IMR-90 (cell line): ENCODE measurements around the gene IL36G. TPM values are rescaled to one million over a fixed set of nuclear protein-coding genes. Genes with fewer than 3 reads are reported as not detected.

Source experiments
- ATAC-seq: fragments of 200-7000 bp; cut with Tn5 transposase; 2 replicates; pipeline ENCODE4 v1.9.1; 2020; ENCODE audit warnings: low read depth, mild to moderate bottlenecking, moderate library complexity
- BruUV-seq: library from RNA; stranded (reverse); fragments of 400-500 nt; replicated peaks from 2 replicates; lab custom pipeline; 2021; lab: Mats Ljungman, UMichigan
- CTCF ChIA-PET: fragments of 300-600 bp; formaldehyde crosslinking; extraction: SDS; loops from one replicate; lab custom pipeline; 2021; ENCODE audit warnings: antibody characterized with exemption; lab: Yijun Ruan, JAX
- POLR2A ChIA-PET: fragments of 300-600 bp; sonication (Branson Sonifier 250); formaldehyde crosslinking; loops from one replicate; lab custom pipeline; 2022; ENCODE audit warnings: antibody characterized with exemption; ENCODE audit not compliant: unreplicated experiment; lab: Charles Lee
- DNase-seq: peaks from one replicate; pipeline ENCODE4 v3.0.0; 2013
- H2AFZ ChIP-seq: replicated peaks from 2 replicates; pipeline ENCODE3; 2013; ENCODE audit warnings: low read length, mild to moderate bottlenecking; ENCODE audit not compliant: poor library complexity
- H2AK5ac ChIP-seq: 2 replicates; pipeline ENCODE4 v1.6.1; 2013; ENCODE audit warnings: low read depth, low read length, inconsistent platforms
- H2AK9ac ChIP-seq: replicated peaks from 2 replicates; pipeline ENCODE3; 2013; ENCODE audit warnings: mild to moderate bottlenecking, low read depth, low read length, moderate library complexity; ENCODE audit not compliant: poor library complexity
- H2BK120ac ChIP-seq: 2 replicates; pipeline ENCODE4 v1.6.1; 2013; ENCODE audit warnings: low read depth, low read length, inconsistent platforms
- H2BK15ac ChIP-seq: 3 replicates; pipeline ENCODE4 v1.6.1; 2013; ENCODE audit warnings: low read depth, low read length, inconsistent platforms
- H2BK20ac ChIP-seq: 2 replicates; pipeline ENCODE4 v1.6.1; 2013; ENCODE audit warnings: low read depth, mild to moderate bottlenecking, inconsistent platforms, low read length, moderate library complexity
- H2BK5ac ChIP-seq: 2 replicates; pipeline ENCODE4 v1.6.1; 2013; ENCODE audit warnings: mild to moderate bottlenecking, low read depth, low read length, inconsistent platforms; ENCODE audit not compliant: poor library complexity, severe bottlenecking
- H3K14ac ChIP-seq: replicated peaks from 2 replicates; pipeline ENCODE4 v1.6.1; 2013; ENCODE audit warnings: low read depth, low read length, inconsistent platforms
- H3K18ac ChIP-seq: 2 replicates; pipeline ENCODE4 v1.6.1; 2013; ENCODE audit warnings: low read depth, low read length, control low read depth
- H3K23ac ChIP-seq: 2 replicates; pipeline ENCODE4 v1.6.1; 2013; ENCODE audit warnings: low read depth, low read length, inconsistent platforms
- H3K27ac ChIP-seq: 2 replicates; pipeline ENCODE4 v1.5.1; 2013; ENCODE audit warnings: mild to moderate bottlenecking, control low read depth, low read length; ENCODE audit not compliant: insufficient read depth
- H3K27me3 ChIP-seq: 2 replicates; pipeline ENCODE4 v1.6.1; 2013; ENCODE audit warnings: low read length; ENCODE audit not compliant: control insufficient read depth, insufficient read depth
- H3K36me3 ChIP-seq: 2 replicates; pipeline ENCODE4 v1.6.1; 2013; ENCODE audit warnings: low read length, mixed read lengths; ENCODE audit not compliant: control insufficient read depth, insufficient read depth
- H3K4ac ChIP-seq: 2 replicates; pipeline ENCODE4 v1.6.1; 2013; ENCODE audit warnings: low read depth, low read length, inconsistent platforms
- H3K4me1 ChIP-seq: 2 replicates; pipeline ENCODE4 v1.6.1; 2013; ENCODE audit warnings: low read length, mixed read lengths; ENCODE audit not compliant: control insufficient read depth, insufficient read depth
- H3K4me2 ChIP-seq: 2 replicates; pipeline ENCODE4 v1.6.1; 2013; ENCODE audit warnings: low read depth, mild to moderate bottlenecking, control low read depth, low read length, moderate library complexity
- H3K4me3 ChIP-seq: 2 replicates; pipeline ENCODE4 v1.5.1; 2013; ENCODE audit warnings: low read depth, mild to moderate bottlenecking, control low read depth, low read length, moderate library complexity; ENCODE audit not compliant: insufficient read depth
- H3K56ac ChIP-seq: 2 replicates; pipeline ENCODE4 v1.6.1; 2013; ENCODE audit warnings: low read length, inconsistent platforms; ENCODE audit not compliant: insufficient read depth; ENCODE audit errors: extremely low read depth
- H3K79me1 ChIP-seq, 2 experiments: 2 replicates each; pipeline ENCODE4 v1.6.1; 2013; ENCODE audit warnings: low read length in 2 of 2, inconsistent platforms in 1 of 2, low read depth in 1 of 2
- H3K9ac ChIP-seq: 2 replicates; pipeline ENCODE4 v1.6.1; 2013; ENCODE audit warnings: low read depth, low read length, control low read depth
- H3K9me1 ChIP-seq: 2 replicates; pipeline ENCODE4 v1.6.1; 2013; ENCODE audit warnings: low read length, inconsistent platforms; ENCODE audit not compliant: insufficient read depth
- H3K9me3 ChIP-seq: 2 replicates; pipeline ENCODE4 v1.6.1; 2013; ENCODE audit warnings: low read length; ENCODE audit not compliant: control insufficient read depth, insufficient read depth
- H4K20me1 ChIP-seq: 2 replicates; pipeline ENCODE4 v1.6.1; 2013; ENCODE audit warnings: low read length, inconsistent platforms; ENCODE audit not compliant: insufficient read depth
- H4K5ac ChIP-seq: 2 replicates; pipeline ENCODE4 v1.6.1; 2013; ENCODE audit warnings: mild to moderate bottlenecking, low read depth, low read length, control low read depth
- H4K8ac ChIP-seq, 2 experiments: 2 replicates each; pipeline ENCODE4 v1.6.1; 2013; ENCODE audit warnings: low read depth in 2 of 2, low read length in 2 of 2, control low read depth in 1 of 2, inconsistent platforms in 1 of 2
- H4K91ac ChIP-seq: 2 replicates; pipeline ENCODE4 v1.6.1; 2013; ENCODE audit warnings: low read depth, low read length, inconsistent platforms; ENCODE audit not compliant: insufficient read depth
- BHLHE40 ChIP-seq: fragments of 150-350 bp; IDR thresholded peaks from 2 replicates; pipeline ENCODE4 v1.6.1; 2016; ENCODE audit warnings: mild to moderate bottlenecking, low read depth, low read length
- CEBPB ChIP-seq: IDR thresholded peaks from 2 replicates; pipeline ENCODE4 v1.6.1; 2012; ENCODE audit warnings: low read depth, low read length, improper control_type of control experiment
- CHD1 ChIP-seq: IDR thresholded peaks from 2 replicates; pipeline ENCODE4 v1.6.1; 2012; ENCODE audit warnings: low read depth, low read length, improper control_type of control experiment
- ELK1 ChIP-seq: fragments of 150-350 bp; IDR thresholded peaks from 2 replicates; pipeline ENCODE4 v1.6.1; 2016; ENCODE audit warnings: low read depth, mild to moderate bottlenecking, low read length, moderate library complexity, borderline replicate concordance
- FOS ChIP-seq: fragments of 150-350 bp; IDR thresholded peaks from 2 replicates; pipeline ENCODE4 v1.6.1; 2016; ENCODE audit warnings: low read depth, low read length
- MAFK ChIP-seq: IDR thresholded peaks from 2 replicates; pipeline ENCODE4 v1.6.1; 2012; ENCODE audit warnings: low read depth, low read length, improper control_type of control experiment
- MAZ ChIP-seq: IDR thresholded peaks from 2 replicates; pipeline ENCODE4 v1.6.1; 2012; ENCODE audit warnings: low read depth, mild to moderate bottlenecking, low read length, improper control_type of control experiment, moderate library complexity, borderline replicate concordance
- MXI1 ChIP-seq: IDR thresholded peaks from 2 replicates; pipeline ENCODE4 v1.6.1; 2012; ENCODE audit warnings: low read depth, mild to moderate bottlenecking, low read length, moderate library complexity, borderline replicate concordance
- NFE2L2 ChIP-seq: fragments of 150-350 bp; IDR thresholded peaks from 2 replicates; pipeline ENCODE4 v1.6.1; 2016; ENCODE audit warnings: low read depth, mild to moderate bottlenecking, low read length
- POLR2A ChIP-seq: IDR thresholded peaks from 2 replicates; pipeline ENCODE4 v1.6.1; 2012; ENCODE audit warnings: mild to moderate bottlenecking, low read depth, low read length
- RAD21 ChIP-seq: IDR thresholded peaks from 2 replicates; pipeline ENCODE4 v1.6.1; 2012; ENCODE audit warnings: low read length, improper control_type of control experiment
- RCOR1 ChIP-seq: IDR thresholded peaks from 2 replicates; pipeline ENCODE4 v1.6.1; 2012; ENCODE audit warnings: mild to moderate bottlenecking, low read length, improper control_type of control experiment; ENCODE audit not compliant: insufficient replicate concordance
- RFX5 ChIP-seq: IDR thresholded peaks from 2 replicates; pipeline ENCODE4 v1.8.0; 2012; ENCODE audit warnings: low read depth, mild to moderate bottlenecking, low read length, moderate library complexity
- SMC3 ChIP-seq: fragments of 150-350 bp; IDR thresholded peaks from 2 replicates; pipeline ENCODE4 v1.6.1; 2016; ENCODE audit warnings: low read depth, mild to moderate bottlenecking, antibody characterized with exemption, low read length, moderate library complexity
- WGBS, 2 experiments: methylation state at CpG; one replicate each; pipeline versions ENCODE4 v1.1.5 to v1.1.7; 2013; ENCODE audit warnings: missing lambda C conversion rate in 2 of 2; ENCODE audit not compliant: insufficient read length in 1 of 2; ENCODE audit errors: extremely low coverage in 2 of 2; 5-methylcytosine and 5-hydroxymethylcytosine counted together
- dilution Hi-C: fragments of 300-500 bp; cut with HindIII; formaldehyde crosslinking; loops from one replicate; pipeline ENCODE4 v1.14.3; 2018; ENCODE audit warnings: low sequenced_read_pairs; ENCODE audit not compliant: unreplicated experiment
- in situ Hi-C: fragments of 300-500 bp; cut with MboI; formaldehyde crosslinking; loops from 3 replicates; pipeline ENCODE4 v1.14.3; 2019; ENCODE audit warnings: low sequenced_read_pairs, inconsistent platforms, mixed read lengths
- intact Hi-C: fragments of 100-400 bp; cut with micrococcal nuclease; formaldehyde crosslinking; loops from 2 replicates; pipeline ENCODE4 v1.10.0; 2022
- polyA plus RNA-seq, 3 experiments: library from polyadenylated mRNA; depleted of rRNA; stranded (reverse); fragments of >200 nt; gene quantifications; 2 replicates each; pipeline ENCODE4 v1.2.3, GENCODE V29; 2012; ENCODE audit warnings: low replicate concordance in 1 of 3
- total RNA-seq: library from RNA; depleted of rRNA; stranded (reverse); fragments of >200 nt; gene quantifications from 2 replicates; pipeline ENCODE4 v1.2.3, GENCODE V29; 2012
- TF ChIP-seq, protein P1 (sequence below): fragments of 150-350 bp; IDR thresholded peaks from 2 replicates; pipeline ENCODE4 v1.6.1; 2017; ENCODE audit warnings: mild to moderate bottlenecking, antibody characterized with exemption, low read length, low read depth
- TF ChIP-seq, protein P2 (sequence below): conservative IDR thresholded peaks from 2 replicates; pipeline ENCODE4 v1.5.1; 2012; ENCODE audit warnings: mild to moderate bottlenecking, low read depth, low read length, improper control_type of control experiment

Gene IL36G
- total and polyA plus RNA-seq, 2 of the 4 experiments (the other 2 are of a cell fraction), result not detected

- Histone ChIP-seq H3K79me1 (no peaks in the 10 kb centered on the region), H3K9ac (no peak overlapping the region), H2BK20ac (no peak overlapping the region), H3K14ac (no peak overlapping the region), H4K91ac (no peak overlapping the region), H2BK15ac (no peak overlapping the region), H4K8ac (no peak overlapping the region), H3K27ac (no peak overlapping the region), H3K9me3 (no peaks in the 10 kb centered on the region), H3K56ac (no peak overlapping the region), H3K27me3 (peaks cover 2% of the 10 kb centered on the region), H3K4me1 (no peaks in the 10 kb centered on the region), H2BK120ac (no peak overlapping the region), H2AFZ (no peak overlapping the region), H2AK9ac (no peak overlapping the region), H3K4me2 (no peak overlapping the region), H4K20me1 (no peaks in the 10 kb centered on the region), H3K9me1 (no peaks in the 10 kb centered on the region), H3K18ac (no peak overlapping the region), H4K5ac (no peak overlapping the region), H3K23ac (no peak overlapping the region), H3K4me3 (no peak overlapping the region), H3K36me3 (no peaks in the 10 kb centered on the region), H2AK5ac (no peak overlapping the region), H2BK5ac (no peak overlapping the region), H3K4ac (no peak overlapping the region)
- ChIA-PET CTCF (no interaction called here), POLR2A (no interaction called here)
- no TSS peak for BruUV-seq
- TF ChIP-seq, protein P1, sequence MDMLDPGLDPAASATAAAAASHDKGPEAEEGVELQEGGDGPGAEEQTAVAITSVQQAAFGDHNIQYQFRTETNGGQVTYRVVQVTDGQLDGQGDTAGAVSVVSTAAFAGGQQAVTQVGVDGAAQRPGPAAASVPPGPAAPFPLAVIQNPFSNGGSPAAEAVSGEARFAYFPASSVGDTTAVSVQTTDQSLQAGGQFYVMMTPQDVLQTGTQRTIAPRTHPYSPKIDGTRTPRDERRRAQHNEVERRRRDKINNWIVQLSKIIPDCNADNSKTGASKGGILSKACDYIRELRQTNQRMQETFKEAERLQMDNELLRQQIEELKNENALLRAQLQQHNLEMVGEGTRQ, result no peak
- TF ChIP-seq MAZ (no peak), MXI1 (no peak), ELK1 (no peak), RAD21 (no peak), BHLHE40 (no peak), POLR2A (no peak), CEBPB (no peak), MAFK (no peak), CHD1 (no peak), RFX5 (no peak), NFE2L2 (no peak), RCOR1 (no peak), FOS (no peak), SMC3 (no peak)
- TF ChIP-seq, protein P2, sequence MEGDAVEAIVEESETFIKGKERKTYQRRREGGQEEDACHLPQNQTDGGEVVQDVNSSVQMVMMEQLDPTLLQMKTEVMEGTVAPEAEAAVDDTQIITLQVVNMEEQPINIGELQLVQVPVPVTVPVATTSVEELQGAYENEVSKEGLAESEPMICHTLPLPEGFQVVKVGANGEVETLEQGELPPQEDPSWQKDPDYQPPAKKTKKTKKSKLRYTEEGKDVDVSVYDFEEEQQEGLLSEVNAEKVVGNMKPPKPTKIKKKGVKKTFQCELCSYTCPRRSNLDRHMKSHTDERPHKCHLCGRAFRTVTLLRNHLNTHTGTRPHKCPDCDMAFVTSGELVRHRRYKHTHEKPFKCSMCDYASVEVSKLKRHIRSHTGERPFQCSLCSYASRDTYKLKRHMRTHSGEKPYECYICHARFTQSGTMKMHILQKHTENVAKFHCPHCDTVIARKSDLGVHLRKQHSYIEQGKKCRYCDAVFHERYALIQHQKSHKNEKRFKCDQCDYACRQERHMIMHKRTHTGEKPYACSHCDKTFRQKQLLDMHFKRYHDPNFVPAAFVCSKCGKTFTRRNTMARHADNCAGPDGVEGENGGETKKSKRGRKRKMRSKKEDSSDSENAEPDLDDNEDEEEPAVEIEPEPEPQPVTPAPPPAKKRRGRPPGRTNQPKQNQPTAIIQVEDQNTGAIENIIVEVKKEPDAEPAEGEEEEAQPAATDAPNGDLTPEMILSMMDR, result no peak
- no CpG with 5 or more reads among the region's 3 CpGs for WGBS, 2 experiments
- dilution Hi-C loops (no loop called here), in situ Hi-C loops (no loop called here), intact Hi-C loops (no loop called here)
- DNase-seq (no peak), ATAC-seq (no peak)
Measured at GRCh38 chr2:113013336-113013661, 35.5 kb downstream of the IL36G start.
